ENCODE measurements around the gene FRMD4B.

FRMD4B gene

DNA sequence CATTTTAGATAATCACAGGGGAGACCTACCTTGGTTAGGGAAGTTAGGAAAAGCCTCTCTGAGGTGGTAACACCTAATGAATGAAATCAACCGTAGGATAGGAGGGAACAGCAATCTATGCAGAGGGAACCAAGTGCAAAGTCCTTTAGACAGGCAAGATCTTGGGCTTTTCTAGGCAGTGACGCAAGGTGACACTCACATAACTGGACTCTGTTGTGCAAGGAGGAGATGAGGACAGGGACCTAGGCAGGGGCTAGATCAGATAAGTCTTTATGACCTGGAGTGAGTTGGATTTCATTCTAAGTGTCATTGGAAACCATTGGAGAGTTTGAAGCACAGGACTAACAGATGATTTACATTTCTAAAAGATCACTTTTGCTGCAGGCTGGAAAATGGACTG is 258.9 kb downstream of the FRMD4B start:
- DNase-seq (ENCODE audit: low spot score) = no peak

- DNase-seq (ENCODE audit: low spot score) = no peak
These were observed 259.7 kb downstream of the FRMD4B start for GRCh38 chr3:69126216-69126615.

- no peak for DNase-seq (ENCODE audit: low spot score)
These were observed 263.5 kb downstream of the FRMD4B start, which contains the start of gene LMOD3 for GRCh38 chr3:69122403-69122802. LMOD3 (minus strand) TSS chr3:69122595; CDS start chr3:69122386, 209 bp downstream.

- DNase-seq (ENCODE audit: low spot score) = no peak
These were observed 263.9 kb downstream of the FRMD4B start for GRCh38 chr3:69121950-69122349.

DNA sequence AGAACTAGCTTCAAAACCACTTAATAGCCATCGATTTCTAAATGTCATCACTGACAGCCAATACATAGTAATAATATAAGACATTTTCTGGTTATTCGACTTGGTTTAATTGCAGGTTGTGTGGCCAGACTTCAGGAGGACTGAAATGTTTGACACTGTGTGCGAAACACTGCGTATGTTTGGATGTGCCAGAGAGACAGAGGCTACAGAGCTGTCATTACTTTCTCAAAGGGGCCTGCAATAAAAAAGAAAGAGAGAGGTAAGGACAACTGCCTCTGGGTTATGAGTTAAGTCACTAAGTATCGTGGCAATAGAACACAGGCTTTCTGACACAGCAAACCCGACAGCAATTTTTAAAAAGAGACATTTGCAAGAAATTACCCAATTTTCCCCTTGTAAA is 264.4 kb downstream of the FRMD4B start:
- DNase-seq (ENCODE audit: low spot score) = no peak

GRCh38 chr3:69120879-69121464 is 264.9 kb downstream of the FRMD4B start:
- peak; percentile 72 for DNase-seq (ENCODE audit: low spot score)

Measured in iPS-NIHi11 (cell line).